ENCODE data around the gene CPN2. TPM values are rescaled to one million over a fixed set of nuclear protein-coding genes. Genes with fewer than 3 reads are reported as not detected.

CPN2 gene
- total RNA-seq, 1 donor from 2014 or later = not detected

DNA sequence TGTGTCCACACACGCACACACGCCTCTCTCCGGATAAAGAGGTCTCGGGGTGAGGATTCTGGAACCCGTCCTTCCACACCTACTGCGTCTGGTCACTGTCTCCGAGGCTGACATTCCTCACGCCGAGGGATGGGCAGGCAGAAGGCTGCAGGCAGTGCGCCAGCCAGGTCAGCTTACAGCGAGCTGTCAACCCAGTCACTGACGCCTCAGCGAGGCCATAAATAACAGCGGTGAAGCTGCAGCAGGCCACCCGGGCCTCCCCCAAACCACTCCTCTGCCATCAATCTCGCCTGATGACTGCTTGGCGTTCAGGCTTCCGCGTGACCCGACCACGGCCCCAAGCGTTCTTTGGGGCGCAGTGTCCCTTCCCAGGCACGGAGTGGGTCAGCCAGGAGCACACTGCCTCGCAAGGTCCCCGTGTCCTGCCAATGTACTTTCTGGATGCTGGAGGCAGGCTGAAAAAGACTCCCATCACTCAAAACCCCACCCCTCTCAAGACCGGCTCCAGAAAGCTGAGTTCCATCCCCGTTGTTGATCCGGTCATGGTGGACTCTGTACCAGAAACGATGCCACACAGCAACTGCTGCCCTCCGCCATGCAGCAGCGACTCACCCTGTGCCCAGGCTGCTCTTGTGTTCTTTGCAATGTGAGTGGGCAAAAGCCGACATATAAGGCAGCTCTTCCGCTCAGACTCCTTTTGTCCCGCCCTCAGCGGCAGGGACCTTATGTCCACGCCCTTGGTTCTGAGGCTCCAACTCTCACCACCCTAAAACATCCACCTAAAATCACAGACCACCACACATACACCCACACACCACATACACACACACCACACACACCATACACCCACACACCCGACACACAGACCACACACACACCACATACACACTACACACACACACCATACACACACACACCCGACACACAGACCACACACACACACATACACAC is 27.1 kb downstream of the CPN2 start:
- DNase-seq (ENCODE audit: low read depth) = no peak
- TF ChIP-seq, protein P1, sequence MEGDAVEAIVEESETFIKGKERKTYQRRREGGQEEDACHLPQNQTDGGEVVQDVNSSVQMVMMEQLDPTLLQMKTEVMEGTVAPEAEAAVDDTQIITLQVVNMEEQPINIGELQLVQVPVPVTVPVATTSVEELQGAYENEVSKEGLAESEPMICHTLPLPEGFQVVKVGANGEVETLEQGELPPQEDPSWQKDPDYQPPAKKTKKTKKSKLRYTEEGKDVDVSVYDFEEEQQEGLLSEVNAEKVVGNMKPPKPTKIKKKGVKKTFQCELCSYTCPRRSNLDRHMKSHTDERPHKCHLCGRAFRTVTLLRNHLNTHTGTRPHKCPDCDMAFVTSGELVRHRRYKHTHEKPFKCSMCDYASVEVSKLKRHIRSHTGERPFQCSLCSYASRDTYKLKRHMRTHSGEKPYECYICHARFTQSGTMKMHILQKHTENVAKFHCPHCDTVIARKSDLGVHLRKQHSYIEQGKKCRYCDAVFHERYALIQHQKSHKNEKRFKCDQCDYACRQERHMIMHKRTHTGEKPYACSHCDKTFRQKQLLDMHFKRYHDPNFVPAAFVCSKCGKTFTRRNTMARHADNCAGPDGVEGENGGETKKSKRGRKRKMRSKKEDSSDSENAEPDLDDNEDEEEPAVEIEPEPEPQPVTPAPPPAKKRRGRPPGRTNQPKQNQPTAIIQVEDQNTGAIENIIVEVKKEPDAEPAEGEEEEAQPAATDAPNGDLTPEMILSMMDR (conservative IDR thresholded peaks at IDR 0.05; ENCODE audit: low read depth, low read length) = no peak
- H3K4me3 ChIP-seq (ENCODE audit: low read depth, low read length) = peak overlapping the region; percentile 16

DNA sequence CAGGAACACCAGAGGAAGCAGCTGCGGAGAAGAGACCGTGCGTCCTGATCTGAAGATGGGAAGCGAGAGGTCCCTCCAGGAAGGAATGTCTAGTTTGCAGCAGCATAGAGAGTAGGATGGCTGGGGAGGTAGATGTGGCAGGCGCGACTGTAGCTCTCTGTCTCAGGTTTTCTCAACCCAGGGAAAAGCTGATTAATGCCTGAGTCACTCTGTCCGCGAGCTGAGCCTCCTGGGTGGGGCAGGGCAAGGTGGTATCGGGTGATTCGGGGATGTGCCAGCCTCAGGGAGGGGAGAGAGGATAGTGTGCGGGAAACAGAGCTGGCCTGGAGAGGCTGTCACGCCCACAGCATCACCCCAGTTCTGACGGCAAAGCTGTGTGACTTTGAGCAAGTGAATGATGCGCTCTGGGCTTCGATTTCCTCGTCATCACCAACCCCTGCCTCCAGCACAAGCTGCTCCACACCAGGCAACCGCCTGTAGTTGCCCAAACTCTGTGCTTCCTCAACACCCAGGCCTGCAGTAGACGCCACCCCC is 28.4 kb downstream of the CPN2 start:
- no peak overlapping the region for H3K4me3 ChIP-seq (ENCODE audit: low read depth, low read length)
- TF ChIP-seq, protein P1 (conservative IDR thresholded peaks at IDR 0.05; ENCODE audit: low read depth, low read length) = no peak
- no peak for DNase-seq (ENCODE audit: low read depth)

GRCh38 chr3:194321693-194322640 is 29.2 kb downstream of the CPN2 start:
- TF ChIP-seq, protein P1 (conservative IDR thresholded peaks at IDR 0.05; ENCODE audit: low read depth, low read length) = no peak
- DNase-seq (ENCODE audit: low read depth) = no peak
- no peak overlapping the region for H3K4me3 ChIP-seq (ENCODE audit: low read depth, low read length)

DNA sequence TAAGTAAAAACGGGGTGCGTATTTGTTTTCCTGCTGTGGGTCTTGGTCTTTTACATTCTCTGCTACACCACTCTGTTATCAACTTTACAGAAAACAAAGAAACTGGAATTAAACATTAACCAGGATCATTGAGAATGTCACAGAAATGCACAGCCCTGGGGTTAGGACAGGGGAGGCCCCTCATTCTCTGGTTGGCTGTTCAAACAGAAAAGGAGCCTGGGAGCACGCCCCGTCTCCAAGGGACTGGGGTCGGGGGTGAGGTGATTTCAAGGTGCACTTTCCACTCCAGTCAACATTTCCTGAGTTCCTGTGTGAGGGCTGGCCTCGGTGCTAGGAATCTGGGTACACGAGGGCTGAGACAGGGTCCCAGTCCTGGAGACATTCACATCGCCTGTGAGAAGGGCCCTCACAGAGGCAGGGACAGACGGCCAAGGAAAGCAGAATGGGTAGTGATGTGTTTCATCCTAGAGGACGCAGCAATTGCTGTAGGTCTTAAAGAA is 30.3 kb downstream of the CPN2 start:
- TF ChIP-seq, protein P1 (conservative IDR thresholded peaks at IDR 0.05; ENCODE audit: low read depth, low read length) = no peak
- H3K4me3 ChIP-seq (ENCODE audit: low read depth, low read length) = no peak overlapping the region
- DNase-seq (ENCODE audit: low read depth) = no peak

DNA sequence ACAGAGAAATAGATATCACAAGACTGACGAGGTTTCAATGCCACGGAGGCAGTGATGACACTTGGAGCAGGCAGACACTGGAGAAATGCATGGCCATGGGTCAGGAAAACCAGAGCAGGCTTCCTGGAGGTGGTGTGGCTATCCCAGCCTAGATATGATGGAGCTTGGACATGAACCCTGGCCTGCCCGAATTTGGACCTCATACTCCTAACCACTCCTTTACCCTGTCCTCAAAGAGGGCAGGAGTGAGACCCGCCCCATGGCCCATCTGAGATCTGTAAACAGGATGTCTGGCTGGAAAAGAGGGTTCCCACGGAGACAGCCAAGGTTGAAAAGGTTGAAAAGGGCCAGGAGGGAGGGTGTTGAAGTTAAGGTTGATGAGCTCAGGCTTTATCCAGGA is 31.0 kb downstream of the CPN2 start:
- TF ChIP-seq, protein P1 (conservative IDR thresholded peaks at IDR 0.05; ENCODE audit: low read depth, low read length) = no peak
- H3K4me3 ChIP-seq (ENCODE audit: low read depth, low read length) = no peak overlapping the region
- no peak for DNase-seq (ENCODE audit: low read depth)

DNA sequence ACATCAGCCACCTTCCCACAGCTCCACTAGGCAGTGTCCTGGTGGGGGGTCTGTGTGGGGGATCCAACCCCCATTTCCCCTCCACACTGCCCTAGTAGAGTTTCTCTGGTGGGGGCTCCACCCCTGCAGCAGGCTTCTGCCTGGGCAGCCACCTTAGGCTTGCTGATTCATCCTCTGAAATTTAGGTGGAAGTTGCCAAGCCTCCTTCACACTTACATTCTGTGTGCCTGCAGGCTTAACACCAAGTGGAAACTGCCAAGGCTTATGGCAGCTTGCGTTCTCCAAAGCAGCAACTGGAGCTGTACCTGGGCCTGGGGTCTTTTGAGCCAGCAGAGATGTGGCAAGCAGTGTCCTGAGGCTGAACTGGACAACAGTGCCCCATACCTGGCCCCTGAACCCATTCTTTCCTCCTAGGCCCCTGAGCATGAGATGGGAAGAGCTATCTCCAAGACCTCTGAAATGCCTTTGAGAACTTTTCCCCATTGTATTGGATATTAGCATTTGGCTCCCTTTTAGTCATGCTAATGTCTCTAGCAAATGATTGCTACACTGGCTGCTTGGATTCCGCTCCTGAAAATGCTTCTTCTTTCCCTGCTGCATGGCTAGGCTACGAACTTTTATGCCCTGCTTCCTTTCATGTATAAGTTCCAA is 32.5 kb downstream of the CPN2 start:
- TF ChIP-seq, protein P1 (conservative IDR thresholded peaks at IDR 0.05; ENCODE audit: low read depth, low read length) = no peak
- no peak overlapping the region for H3K4me3 ChIP-seq (ENCODE audit: low read depth, low read length)
- DNase-seq (ENCODE audit: low read depth) = no peak

Measured in epithelial cell of proximal tubule (primary cell).